Testis (tissue), 2 donors: ENCODE data around the gene PIAS3.

Experiments used
- POLR2A ChIP-seq: fragments of 450-650 bp; IDR thresholded peaks from one replicate; pipeline ENCODE4 v1.6.1; 2017; ENCODE audit warnings: antibody characterized with exemption, mild to moderate bottlenecking, moderate library complexity
- TF ChIP-seq, protein P1 (sequence below), 3 experiments: fragments of 450-650 bp in 2 of 3; fragments of 200-600 bp in 1 of 3; sonication (generic) in 1 of 3; IDR thresholded peaks; one replicate each; pipeline ENCODE4 v1.5.1; 2016 to 2019; ENCODE audit warnings: antibody characterized with exemption in 3 of 3, mild to moderate bottlenecking in 2 of 3, moderate library complexity in 1 of 3

DNA sequence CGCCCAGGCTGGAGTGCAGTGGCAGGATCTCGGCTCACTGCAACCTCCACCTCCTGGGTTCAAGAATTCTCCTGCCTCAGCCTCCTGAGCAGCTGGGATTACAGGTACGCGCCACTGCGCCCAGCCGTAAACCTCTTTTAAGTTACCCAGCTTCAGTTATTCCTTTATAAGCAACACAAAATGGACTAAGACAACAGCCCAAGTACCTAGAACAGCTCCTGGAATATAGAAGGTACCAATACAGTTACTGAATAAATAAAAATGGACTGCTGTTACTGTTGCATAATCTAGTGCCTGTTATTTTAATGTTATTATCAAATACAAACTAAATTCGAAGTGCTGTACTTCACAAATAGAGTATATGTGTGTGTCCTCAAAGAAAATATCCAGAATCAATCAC, 52.0 kb downstream of the PIAS3 start:
- TF ChIP-seq, protein P1, sequence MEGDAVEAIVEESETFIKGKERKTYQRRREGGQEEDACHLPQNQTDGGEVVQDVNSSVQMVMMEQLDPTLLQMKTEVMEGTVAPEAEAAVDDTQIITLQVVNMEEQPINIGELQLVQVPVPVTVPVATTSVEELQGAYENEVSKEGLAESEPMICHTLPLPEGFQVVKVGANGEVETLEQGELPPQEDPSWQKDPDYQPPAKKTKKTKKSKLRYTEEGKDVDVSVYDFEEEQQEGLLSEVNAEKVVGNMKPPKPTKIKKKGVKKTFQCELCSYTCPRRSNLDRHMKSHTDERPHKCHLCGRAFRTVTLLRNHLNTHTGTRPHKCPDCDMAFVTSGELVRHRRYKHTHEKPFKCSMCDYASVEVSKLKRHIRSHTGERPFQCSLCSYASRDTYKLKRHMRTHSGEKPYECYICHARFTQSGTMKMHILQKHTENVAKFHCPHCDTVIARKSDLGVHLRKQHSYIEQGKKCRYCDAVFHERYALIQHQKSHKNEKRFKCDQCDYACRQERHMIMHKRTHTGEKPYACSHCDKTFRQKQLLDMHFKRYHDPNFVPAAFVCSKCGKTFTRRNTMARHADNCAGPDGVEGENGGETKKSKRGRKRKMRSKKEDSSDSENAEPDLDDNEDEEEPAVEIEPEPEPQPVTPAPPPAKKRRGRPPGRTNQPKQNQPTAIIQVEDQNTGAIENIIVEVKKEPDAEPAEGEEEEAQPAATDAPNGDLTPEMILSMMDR (IDR thresholded peaks at IDR 0.05) = no peak
- no peak for TF ChIP-seq POLR2A
